Anterior cingulate cortex (tissue), 58 donors: ENCODE results near the gene PRUNE1.

Experiments used
- DNase-seq, 58 donors: peaks; one replicate each; lab custom pipeline; 2025; lab: John Stamatoyannopoulos, UW

Gene PRUNE1

GRCh38 chr1:151008244-151009205 is at the start of gene PRUNE1:
Gene PRUNE1, plus strand, starts transcription at chr1:151008449. Its CDS starts 184 bp downstream, at chr1:151008633.
- peak; percentile 33 to 96 (median 91) for DNase-seq

GRCh38 chr1:150960646-150961045 is 47.6 kb upstream of the PRUNE1 start:
- no peak for DNase-seq

GRCh38 chr1:150961756-150962155 is 46.5 kb upstream of the PRUNE1 start:
- no peak for DNase-seq

- no peak for DNase-seq
Measured at GRCh38 chr1:150963321-150964163, 44.7 kb upstream of the PRUNE1 start.

- DNase-seq: no peak
Measured at GRCh38 chr1:150964164-150964489, 44.1 kb upstream of the PRUNE1 start.

- no peak for DNase-seq
Measured at GRCh38 chr1:150965605-150966004, 42.6 kb upstream of the PRUNE1 start.

- peak in 15 of 58 donors; percentile 7 to 49 (median 20) for DNase-seq
Measured at GRCh38 chr1:150966011-150966410, 42.2 kb upstream of the PRUNE1 start.

- no peak for DNase-seq
Measured at GRCh38 chr1:150967936-150968335, 40.3 kb upstream of the PRUNE1 start.

GRCh38 chr1:150968491-150968890 is 39.8 kb upstream of the PRUNE1 start:
- peak in 47 of 58 donors; percentile 2 to 84 (median 55) for DNase-seq

GRCh38 chr1:150969626-150970025 is 38.6 kb upstream of the PRUNE1 start:
- DNase-seq: no peak

GRCh38 chr1:150970808-150971582 is 37.3 kb upstream of the PRUNE1 start:
- peak in 17 of 58 donors; percentile 6 to 53 (median 17) for DNase-seq

GRCh38 chr1:150971583-150972416 is 36.4 kb upstream of the PRUNE1 start:
- peak in 3 of 58 donors; percentile 11 to 21 (median 18) for DNase-seq

GRCh38 chr1:150972417-150972940 is 35.8 kb upstream of the PRUNE1 start:
- no peak for DNase-seq

GRCh38 chr1:150973258-150973835 is 34.9 kb upstream of the PRUNE1 start:
- peak in 8 of 58 donors; percentile 24 to 48 (median 38) for DNase-seq

- peak in 34 of 58 donors; percentile 17 to 79 (median 50) for DNase-seq
Measured at GRCh38 chr1:150973836-150974579, 34.2 kb upstream of the PRUNE1 start.

GRCh38 chr1:150974580-150975478 is 33.4 kb upstream of the PRUNE1 start, which contains the start of gene CERS2:
Gene CERS2, minus strand, starts transcription at chr1:150974835. Its CDS starts 5,745 bp downstream, at chr1:150969090.
- peak in 52 of 58 donors; percentile 14 to 79 (median 56) for DNase-seq

- DNase-seq: no peak
Measured at GRCh38 chr1:150976401-150976821, 31.8 kb upstream of the PRUNE1 start.
